Hindlimb muscle (tissue), 1 donor: ENCODE measurements around the gene RFTN1. TPM values are rescaled to one million over a fixed set of nuclear protein-coding genes. Genes with fewer than 3 reads are reported as not detected.

Source experiments
- DNase-seq: peaks from one replicate; pipeline ENCODE4 v3.0.0-alpha.2; 2013
- polyA plus RNA-seq: library from polyadenylated mRNA; unstranded; fragments of 120-200 nt; gene quantifications from one replicate; pipeline ENCODE4 v1.2.1, GENCODE V29; 2013; ENCODE audit not compliant: insufficient read length

The RFTN1 gene
- polyA plus RNA-seq, 1 donor = 22.2 TPM

DNA sequence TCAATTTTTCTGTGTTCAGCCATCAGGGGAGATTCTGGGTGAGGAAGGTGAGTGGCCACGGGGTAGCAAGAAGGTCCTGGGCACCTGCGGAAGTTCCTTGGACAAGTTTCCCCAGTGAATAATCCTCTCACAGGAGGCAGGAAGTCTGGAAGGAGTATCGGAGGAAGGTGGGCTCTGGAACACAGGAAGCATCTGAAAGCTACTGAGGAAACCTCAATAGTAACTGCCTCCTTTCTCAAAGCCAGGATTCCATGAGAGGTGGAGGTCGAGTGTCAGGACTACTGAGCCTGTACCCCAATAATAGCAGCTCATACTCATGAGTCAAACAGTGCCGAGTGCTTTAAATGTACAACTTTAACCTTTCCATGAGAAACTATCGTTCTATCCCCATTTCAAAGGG lies 137.6 kb downstream of the RFTN1 start:
- no peak for DNase-seq

DNA sequence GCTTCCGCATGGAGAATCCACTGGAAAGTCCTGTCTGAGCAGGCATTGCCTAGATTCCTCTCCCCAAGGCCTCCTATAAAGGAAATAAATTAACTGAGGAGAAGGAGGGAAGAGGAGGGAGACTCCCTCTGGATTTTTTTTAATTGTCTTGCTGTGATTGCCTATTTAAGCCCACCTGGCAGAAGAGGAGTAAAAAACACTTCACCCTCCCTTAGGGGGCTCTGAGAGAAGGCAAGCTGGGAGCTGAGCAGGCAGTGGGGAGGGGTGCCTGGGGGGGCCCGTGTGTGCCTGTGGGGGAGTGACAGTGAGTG lies 138.6 kb downstream of the RFTN1 start:
- no peak for DNase-seq

- no peak for DNase-seq
Measured at GRCh38 chr3:16374047-16374934, 139.2 kb downstream of the RFTN1 start.

DNA sequence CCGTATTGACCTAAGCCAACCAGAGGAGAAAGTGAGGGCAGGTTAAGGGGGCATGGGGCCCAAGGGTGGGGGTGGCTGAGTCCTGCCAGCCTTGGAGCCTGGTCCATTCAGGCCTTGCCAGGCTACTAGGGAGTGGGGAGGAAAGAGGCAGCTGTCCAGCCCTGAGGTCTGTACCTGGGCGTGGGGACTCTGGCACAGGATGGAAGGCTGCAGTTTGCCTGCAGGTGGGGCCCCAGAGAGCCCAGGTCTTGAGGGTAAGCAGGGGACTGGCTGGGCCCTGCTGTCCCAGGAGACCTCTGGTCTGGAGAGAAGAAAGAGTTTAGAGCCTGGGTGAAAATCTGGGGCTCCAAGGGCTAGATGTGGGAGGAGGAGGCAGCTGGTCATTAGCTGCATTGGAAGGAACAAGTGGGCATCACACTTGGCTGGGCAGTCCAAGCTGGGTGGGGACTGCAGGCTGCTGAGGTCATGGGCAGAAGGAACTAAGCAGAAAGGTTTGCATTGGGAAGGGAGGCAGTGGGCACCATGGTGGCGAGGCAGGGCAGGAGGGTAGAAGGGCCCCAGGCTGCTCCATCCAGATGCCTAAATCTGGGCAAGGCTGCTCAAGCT lies 140.1 kb downstream of the RFTN1 start:
- no peak for DNase-seq

DNA sequence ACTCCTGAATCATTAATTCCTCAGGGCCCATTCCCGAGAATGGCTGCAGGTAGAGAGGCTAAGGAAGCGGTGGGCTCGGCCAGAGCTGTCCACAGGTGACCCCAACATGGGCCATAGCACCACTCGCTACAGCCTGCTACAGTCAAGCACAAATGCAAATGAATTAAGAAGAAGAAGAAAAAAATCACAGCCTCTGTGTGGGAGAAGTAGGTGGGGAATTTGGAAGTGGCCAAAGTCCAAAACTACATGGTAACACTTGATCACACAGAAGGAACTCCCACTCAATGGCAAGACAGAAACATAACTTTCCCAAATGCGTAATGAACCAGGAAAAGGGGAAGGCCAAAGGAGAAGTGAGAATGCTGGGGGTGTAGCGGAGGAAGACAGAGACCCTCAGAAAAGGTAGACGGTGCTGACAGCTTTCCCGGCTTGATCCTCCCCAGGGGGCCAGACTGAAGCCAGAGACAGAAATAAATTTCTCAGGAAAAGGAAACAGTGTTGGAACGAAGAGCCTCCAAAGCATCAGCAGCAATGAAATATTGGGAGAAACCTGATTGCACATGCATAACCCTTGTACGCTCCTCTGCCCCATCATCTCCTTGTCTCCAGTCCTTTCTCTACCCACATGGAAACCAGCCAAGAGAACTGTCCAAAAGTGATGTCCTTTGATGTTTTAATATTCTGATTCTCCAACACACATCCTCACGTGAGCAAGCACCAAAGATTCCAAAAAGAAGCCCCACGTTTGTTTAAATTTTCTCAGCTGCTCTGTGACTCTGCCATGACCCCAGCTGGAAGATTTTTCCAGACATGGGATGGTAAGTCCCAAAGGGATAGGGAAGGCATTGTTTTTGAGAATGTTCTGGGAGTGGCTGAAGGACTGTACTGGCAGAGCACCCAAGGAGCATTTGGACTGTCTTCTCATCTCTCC lies 140.9 kb downstream of the RFTN1 start:
- no peak for DNase-seq

DNA sequence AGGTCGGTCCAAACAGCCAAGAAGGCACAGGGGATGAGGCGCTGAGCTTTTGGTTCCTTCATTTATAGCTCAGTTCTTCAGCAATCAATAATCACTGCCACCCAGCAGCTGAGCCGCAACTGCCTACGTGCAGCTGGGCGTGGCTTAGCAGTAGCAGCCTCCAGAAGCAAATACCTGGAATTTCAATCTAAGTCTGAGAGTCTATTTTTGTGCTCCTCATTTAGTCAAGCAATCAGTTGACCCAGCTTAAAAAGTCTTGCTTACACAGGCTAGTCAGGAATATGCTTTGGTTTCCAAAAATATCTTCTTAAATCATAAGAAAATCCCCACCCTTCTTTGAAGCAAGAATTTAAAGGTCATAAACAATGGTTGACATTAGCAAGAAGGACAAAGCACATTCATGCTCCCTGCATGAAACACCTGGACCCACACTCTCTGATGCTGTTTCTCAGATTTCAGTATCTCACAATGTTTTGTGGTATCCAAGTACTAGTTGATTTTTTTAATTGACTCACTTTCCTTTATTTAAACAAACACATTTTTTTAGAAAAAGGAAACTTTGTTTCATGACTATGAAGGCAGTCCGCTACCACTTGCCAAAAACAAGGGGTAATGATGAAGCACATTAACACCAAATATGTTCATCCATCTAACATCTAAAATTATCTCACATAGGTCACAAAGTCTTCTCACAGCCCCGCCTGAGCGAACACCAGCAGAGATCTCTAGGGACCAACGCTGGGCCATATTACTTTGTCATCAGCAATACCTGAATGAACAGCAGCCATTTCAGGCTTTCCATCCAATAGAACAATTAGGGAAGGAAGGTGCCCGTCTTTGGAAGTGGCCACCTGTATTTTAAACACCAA lies 142.4 kb downstream of the RFTN1 start:
- DNase-seq = no peak

GRCh38 chr3:16370503-16370871 lies 143.0 kb downstream of the RFTN1 start:
- no peak for DNase-seq

DNA sequence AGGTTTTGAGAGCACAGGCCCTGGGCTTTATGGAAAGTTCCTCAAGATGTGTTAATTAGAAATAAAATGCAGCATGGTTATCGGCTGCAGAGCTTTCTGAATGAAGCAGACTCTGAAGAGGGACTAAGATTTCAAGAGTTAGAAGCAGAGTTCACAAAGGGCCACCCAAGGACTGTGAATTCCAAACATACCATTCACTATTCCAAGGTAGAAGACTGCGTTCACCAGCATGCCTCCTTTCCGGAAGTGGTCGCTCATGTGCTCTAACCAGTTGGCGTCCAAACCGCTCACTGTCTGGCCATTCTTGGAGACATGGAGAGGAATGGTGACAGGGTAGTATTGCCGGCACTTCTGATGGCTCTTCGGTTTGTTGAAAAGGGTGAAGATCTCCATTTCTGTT lies 143.6 kb downstream of the RFTN1 start:
- DNase-seq = no peak

- no peak for DNase-seq
Measured at GRCh38 chr3:16369276-16369675, 144.2 kb downstream of the RFTN1 start.

DNA sequence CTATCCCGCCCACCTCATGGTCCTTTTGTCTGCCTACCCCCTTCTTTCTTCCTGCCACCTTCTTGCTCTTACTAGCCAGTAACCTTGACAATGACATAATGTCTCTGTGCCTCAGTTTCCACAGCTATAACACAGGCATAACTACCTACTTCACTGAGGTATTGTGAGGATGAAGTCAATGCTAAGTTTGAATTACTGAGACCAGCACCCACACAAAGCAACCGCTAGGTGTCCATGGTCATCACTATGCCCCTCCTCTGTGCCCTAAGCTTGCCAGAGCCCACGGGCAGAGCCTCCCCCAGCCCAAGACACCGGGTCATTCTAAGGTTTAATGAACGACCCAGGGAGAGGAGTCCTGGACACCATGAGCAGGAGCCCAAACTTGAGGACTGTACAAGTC lies 146.9 kb downstream of the RFTN1 start:
- DNase-seq = no peak

DNA sequence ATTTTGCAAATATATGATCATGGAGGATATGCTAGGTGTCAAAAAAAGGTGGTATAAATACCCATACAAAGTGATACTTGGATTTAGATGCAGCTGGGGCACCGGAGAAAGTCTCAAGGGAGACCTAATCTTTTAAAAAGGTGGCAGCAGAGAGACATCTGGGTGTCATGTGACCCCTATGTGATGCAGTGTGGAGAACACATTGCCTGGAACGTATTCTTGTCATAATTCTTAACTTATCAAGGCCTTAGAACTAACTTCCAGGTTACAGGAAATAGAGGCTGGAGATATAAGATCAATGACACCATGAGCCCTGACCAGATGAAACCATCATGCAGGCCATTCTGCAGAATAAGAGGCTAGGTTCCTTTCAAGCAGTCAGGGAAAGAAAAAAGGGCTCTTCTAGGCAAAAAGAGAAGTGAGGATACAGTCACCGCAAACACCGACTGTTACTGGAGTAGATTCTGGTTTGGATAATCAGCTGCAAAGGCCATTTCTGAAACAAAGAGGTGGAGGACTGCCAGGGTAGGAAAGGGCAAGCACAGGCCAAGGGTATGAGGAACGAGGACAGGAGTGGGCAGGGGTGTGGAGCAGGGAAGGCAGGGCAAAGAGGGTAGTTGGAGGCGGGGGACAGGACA lies 147.9 kb downstream of the RFTN1 start:
- DNase-seq = no peak

DNA sequence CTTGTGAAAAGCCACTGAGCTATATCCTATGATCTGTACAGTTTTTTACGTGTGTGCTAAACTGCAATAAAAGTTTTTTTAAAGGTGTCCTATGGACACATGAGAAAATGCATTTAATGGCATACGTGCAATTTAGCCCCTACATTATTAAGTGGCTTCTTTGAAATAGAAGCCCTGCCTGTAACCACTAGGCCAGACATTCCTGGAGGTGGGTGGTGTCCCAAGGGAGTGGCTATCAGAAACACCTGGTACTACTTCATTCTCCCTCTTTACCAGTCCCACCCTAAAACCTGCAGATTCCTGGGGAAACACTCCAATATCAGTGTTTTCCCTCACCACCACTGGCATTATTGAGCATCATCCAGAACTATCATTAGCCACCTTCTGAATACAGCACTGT lies 148.5 kb downstream of the RFTN1 start:
- DNase-seq = no peak

DNA sequence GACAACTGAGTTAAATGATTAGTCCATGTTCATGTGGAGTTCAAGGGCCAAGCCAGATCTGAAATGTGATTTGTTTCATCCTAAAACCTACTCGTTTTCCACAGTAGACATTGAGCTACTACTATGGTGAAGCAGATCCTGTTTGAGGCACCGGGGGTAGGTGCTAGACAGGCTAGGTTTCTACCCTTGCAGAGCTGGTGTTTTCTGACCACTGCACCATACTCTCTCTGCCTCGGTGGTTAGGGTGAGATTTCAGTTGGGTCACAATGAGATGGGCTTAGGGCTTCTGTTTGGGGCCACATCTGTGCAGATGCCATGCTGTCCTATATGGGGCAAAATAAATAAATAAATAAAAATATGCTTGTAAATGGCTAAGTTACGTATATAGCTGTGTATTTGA lies 149.2 kb downstream of the RFTN1 start:
- no peak for DNase-seq

GRCh38 chr3:16363636-16364035 lies 149.9 kb downstream of the RFTN1 start:
- DNase-seq = no peak

GRCh38 chr3:16362770-16363169 lies 150.7 kb downstream of the RFTN1 start:
- no peak for DNase-seq

DNA sequence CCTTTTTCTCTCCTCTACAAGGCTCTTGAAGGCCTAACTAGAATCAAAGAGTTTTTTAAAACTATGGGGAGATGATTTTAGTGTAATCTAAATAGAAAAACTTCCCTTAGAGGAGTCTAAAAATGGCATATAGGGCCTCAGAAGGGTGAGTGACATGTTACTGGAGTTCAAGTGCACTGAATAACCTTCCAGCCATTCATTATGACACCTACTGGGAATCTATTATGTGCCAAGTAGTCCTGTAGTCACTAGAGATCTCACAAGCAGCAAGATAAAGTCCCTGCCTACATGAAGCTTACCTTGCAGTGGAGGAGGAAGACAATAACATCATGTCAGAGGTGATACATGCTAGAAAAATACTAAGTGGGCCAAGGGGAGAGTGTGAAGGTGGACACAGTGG lies 152.4 kb downstream of the RFTN1 start:
- no peak for DNase-seq

DNA sequence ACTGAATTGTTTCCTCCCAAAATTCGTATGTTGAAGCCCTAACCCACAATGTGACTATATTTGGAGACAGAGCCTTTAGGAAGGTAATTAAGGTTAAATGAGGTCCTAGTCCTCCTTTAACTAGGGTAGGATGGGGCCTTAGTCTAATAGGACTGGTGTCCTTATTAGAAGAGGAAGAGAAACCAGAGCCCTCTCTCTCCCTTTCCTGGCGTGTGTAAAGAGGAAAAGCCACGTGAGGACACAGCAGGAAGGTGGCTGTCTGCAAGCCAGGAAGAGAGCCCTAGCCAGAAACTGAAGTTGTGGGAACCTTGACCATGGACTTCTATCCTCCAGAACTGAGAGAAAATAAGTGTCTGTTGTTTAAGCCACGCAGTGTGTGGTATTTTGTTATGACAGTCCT lies 154.2 kb downstream of the RFTN1 start:
- no peak for DNase-seq

GRCh38 chr3:16358336-16358735 lies 155.2 kb downstream of the RFTN1 start:
- no peak for DNase-seq

DNA sequence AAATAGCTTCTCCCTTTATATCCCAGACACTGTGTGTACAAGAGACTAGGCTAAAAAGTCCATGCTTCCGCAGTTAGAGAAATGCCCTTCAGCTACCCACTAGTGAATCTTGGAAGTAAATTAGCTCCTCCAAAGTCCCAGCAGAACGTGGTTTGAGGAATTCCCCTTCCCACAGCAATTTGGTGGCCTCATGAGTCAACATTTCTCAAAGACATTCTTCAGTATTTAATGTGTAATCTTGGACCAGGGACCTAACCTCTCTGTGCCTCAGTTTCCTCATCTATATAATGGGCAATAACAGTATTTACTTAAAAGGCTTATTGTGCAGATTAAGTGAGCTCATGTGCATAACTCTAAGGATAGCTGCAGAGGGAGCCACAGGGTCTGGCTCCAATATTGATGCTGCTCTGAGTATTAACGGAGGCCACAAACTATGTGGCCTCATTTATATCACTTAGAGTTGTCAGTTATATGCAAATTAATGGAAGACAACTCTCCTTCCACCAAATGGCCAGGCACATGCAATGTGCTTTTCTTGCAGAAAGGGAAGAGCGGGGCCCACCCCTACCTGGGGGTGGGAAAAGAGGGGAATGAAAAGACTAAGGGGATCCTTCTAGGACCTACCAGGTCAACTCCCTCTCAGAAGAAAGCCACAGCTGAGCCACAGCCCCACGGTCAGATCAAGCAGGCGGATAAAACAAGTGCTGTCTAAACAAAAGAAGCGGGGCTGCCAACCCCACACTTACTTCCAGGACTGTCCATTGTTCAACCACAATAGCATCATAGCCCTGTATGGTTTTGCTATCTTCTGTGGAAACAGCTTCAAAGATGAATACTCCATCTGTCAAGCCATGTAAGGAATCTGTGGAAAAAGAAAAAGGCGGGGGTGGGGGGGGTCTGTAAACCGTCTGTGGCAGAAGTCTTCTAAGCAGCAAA lies 156.0 kb downstream of the RFTN1 start:
- DNase-seq = no peak

DNA sequence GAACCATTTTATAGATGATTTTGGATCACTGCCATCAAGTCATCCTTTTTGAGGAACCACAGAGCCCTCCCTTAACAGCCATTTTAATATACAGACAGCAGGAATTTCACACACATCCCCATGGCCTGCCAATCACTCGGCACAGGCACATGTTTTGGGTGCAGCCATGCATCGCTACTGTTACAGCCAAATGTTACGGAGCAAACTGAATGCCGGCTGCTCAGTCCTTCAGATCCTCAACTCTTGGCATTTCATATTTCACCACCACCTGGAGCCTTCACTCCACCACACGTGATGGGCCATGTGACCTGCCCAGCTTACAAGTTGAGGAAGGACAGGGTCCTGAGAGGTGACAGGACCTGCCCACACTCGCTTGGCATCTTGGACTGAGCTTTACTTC lies 157.7 kb downstream of the RFTN1 start:
- no peak for DNase-seq

GRCh38 chr3:16354291-16354690 lies 159.2 kb downstream of the RFTN1 start:
- DNase-seq = no peak
